ENCODE results near the gene P2RX7.

- TF ChIP-seq CTCF (IDR thresholded peaks at IDR 0.05; ENCODE audit: insufficient read depth, low read length) (no peak), POLR2AphosphoS5 (IDR thresholded peaks at IDR 0.05; ENCODE audit: low read depth) (no peak)
Measured at GRCh38 chr12:121222847-121223246, 90.2 kb downstream of the P2RX7 start.

Measured in HL-60 (cell line).